ENCODE results near the gene SLX4IP. TPM values are rescaled to one million over a fixed set of nuclear protein-coding genes. Genes with fewer than 3 reads are reported as not detected.

The SLX4IP gene
- total and polyA plus RNA-seq, 4 donors = 1.2 to 9.5 (median 4.3) TPM

GRCh38 chr20:10562899-10563298 is 127.8 kb downstream of the SLX4IP start:
- no peak for DNase-seq
- TF ChIP-seq, protein P1, sequence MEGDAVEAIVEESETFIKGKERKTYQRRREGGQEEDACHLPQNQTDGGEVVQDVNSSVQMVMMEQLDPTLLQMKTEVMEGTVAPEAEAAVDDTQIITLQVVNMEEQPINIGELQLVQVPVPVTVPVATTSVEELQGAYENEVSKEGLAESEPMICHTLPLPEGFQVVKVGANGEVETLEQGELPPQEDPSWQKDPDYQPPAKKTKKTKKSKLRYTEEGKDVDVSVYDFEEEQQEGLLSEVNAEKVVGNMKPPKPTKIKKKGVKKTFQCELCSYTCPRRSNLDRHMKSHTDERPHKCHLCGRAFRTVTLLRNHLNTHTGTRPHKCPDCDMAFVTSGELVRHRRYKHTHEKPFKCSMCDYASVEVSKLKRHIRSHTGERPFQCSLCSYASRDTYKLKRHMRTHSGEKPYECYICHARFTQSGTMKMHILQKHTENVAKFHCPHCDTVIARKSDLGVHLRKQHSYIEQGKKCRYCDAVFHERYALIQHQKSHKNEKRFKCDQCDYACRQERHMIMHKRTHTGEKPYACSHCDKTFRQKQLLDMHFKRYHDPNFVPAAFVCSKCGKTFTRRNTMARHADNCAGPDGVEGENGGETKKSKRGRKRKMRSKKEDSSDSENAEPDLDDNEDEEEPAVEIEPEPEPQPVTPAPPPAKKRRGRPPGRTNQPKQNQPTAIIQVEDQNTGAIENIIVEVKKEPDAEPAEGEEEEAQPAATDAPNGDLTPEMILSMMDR (IDR thresholded peaks at IDR 0.05; ENCODE audit: control extremely low read depth, extremely low read depth) = no peak
- 85 to 90% methylated on average over 4 of the region's 4 CpGs for WGBS, 2 donors

GRCh38 chr20:10563935-10564492 is 128.9 kb downstream of the SLX4IP start:
- H3K9ac ChIP-seq (ENCODE audit: insufficient read depth in 1 of 2, low read length in 2 of 2) = no peak overlapping the region
- WGBS, 2 donors = 91 to 92% methylated on average over 3 of the region's 3 CpGs
- no peak overlapping the region for H3K27ac ChIP-seq (ENCODE audit: low read depth in 1 of 2, low read length in 1 of 2)
- H3K9me3 ChIP-seq (ENCODE audit: control insufficient read depth in 4 of 4, insufficient read depth in 3 of 4, low read length in 3 of 4) = no peaks in the 10 kb centered on the region
- H3K4me1 ChIP-seq (ENCODE audit: control insufficient read depth in 5 of 5, insufficient read depth in 5 of 5, low read length in 5 of 5) = peaks cover 0 to 10% (median 0%) of the 10 kb centered on the region in 5 donors
- TF ChIP-seq, protein P1 (IDR thresholded peaks at IDR 0.05; ENCODE audit: control extremely low read depth, extremely low read depth) = no peak
- ATAC-seq (ENCODE audit: insufficient read depth, low FRiP score) (no peak), DNase-seq (no peak)
- peaks cover 0 to 2% (median 0%) of the 10 kb centered on the region in 4 donors for H3K36me3 ChIP-seq (ENCODE audit: control insufficient read depth in 4 of 4, insufficient read depth in 4 of 4, low read length in 4 of 4)
- H3K27me3 ChIP-seq (ENCODE audit: control insufficient read depth in 3 of 3, insufficient read depth in 3 of 3, low read length in 2 of 3) = no peaks in the 10 kb centered on the region
- H3K4me3 ChIP-seq = no peak overlapping the region

More at GRCh38 chr20:10562899-10563298, 127.8 kb downstream of the SLX4IP start:
- H3K9ac ChIP-seq (ENCODE audit: insufficient read depth in 1 of 2, low read length in 2 of 2) = no peak overlapping the region
- no peak for ATAC-seq (ENCODE audit: insufficient read depth, low FRiP score)
- no peak overlapping the region for H3K27ac ChIP-seq (ENCODE audit: low read depth in 1 of 2, low read length in 1 of 2)
- H3K27me3 ChIP-seq (ENCODE audit: control insufficient read depth in 3 of 3, insufficient read depth in 3 of 3, low read length in 2 of 3) = no peaks in the 10 kb centered on the region
- no peaks in the 10 kb centered on the region for H3K9me3 ChIP-seq (ENCODE audit: control insufficient read depth in 4 of 4, insufficient read depth in 3 of 4, low read length in 3 of 4)
- H3K4me1 ChIP-seq (ENCODE audit: control insufficient read depth in 5 of 5, insufficient read depth in 5 of 5, low read length in 5 of 5) = peaks cover 0 to 10% (median 0%) of the 10 kb centered on the region in 5 donors
- H3K4me3 ChIP-seq = no peak overlapping the region
- H3K36me3 ChIP-seq (ENCODE audit: control insufficient read depth in 4 of 4, insufficient read depth in 4 of 4, low read length in 4 of 4) = peaks cover 0 to 2% (median 0%) of the 10 kb centered on the region in 4 donors

DNA sequence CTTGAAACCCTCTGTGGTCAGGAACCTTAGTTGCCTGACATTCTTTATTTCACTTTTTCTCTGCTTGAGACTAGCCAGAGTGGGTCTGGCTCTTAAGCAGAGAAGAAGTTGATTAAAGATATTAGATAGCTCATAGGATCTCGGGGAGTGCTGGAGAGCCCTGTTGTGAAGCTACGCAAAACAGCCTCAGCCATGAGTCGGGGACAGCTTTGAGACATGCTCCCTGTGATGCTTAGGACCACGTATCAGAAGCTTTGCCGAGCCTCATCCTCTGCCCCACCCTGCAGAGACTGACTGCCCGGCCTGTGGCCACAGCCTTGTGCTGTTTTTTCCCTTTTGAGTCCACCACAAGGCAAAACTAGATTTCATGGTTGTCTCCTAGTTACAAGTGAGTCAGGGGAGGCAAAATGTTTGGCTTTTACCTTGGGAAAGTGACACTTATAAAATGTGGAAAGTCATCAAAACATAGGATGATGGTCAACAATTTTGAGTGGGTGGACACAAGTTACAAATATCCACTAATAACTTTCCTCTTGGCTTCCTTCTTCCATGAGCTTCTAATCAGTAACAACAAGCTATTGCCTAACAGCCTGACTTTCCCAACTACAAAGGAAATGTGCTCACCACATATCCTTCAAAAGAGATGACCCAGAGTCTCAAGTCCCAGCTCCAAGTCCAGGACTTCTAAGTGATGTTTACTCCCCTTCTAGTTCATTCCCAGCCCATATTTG is 130.3 kb downstream of the SLX4IP start:
- Histone ChIP-seq H3K27me3 (ENCODE audit: control insufficient read depth in 3 of 3, insufficient read depth in 3 of 3, low read length in 2 of 3) (no peaks in the 10 kb centered on the region), H3K4me3 (no peak overlapping the region), H3K36me3 (ENCODE audit: control insufficient read depth in 4 of 4, insufficient read depth in 4 of 4, low read length in 4 of 4) (peaks cover 0 to 2% (median 0%) of the 10 kb centered on the region in 4 donors), H3K9ac (ENCODE audit: insufficient read depth in 1 of 2, low read length in 2 of 2) (no peak overlapping the region), H3K9me3 (ENCODE audit: control insufficient read depth in 4 of 4, insufficient read depth in 3 of 4, low read length in 3 of 4) (no peaks in the 10 kb centered on the region), H3K27ac (ENCODE audit: low read depth in 1 of 2, low read length in 1 of 2) (peak overlapping the region in 1 of 2 donors; percentile 76), H3K4me1 (ENCODE audit: control insufficient read depth in 5 of 5, insufficient read depth in 5 of 5, low read length in 5 of 5) (peaks cover 0 to 10% (median 0%) of the 10 kb centered on the region in 5 donors)
- TF ChIP-seq, protein P1 (IDR thresholded peaks at IDR 0.05; ENCODE audit: control extremely low read depth, extremely low read depth) = no peak
- DNase-seq (peak in 2 of 3 donors; percentile 76 to 89), ATAC-seq (ENCODE audit: insufficient read depth, low FRiP score) (peak; percentile 69)
- WGBS, 2 donors = 79 to 83% methylated on average over 6 of the region's 6 CpGs
